ENCODE data around the gene MICB.
"Not testable (repeated sequence)": the region's sequence is repeated elsewhere in the genome, so short reads cannot be mapped to it uniquely, and the experiment has no call there.

MICB gene

GRCh38 chr6:31497531-31498476, at the start of gene MICB:
Gene MICB (plus strand): TSS chr6:31498145. CDS start chr6:31498194, 49 bp downstream.
- DNase-seq: peak; percentile 32

- no peak for DNase-seq
Observed at GRCh38 chr6:31450751-31451150, 47.2 kb upstream of the MICB start.

GRCh38 chr6:31452859-31453258, 45.1 kb upstream of the MICB start:
- DNase-seq: no peak

DNA sequence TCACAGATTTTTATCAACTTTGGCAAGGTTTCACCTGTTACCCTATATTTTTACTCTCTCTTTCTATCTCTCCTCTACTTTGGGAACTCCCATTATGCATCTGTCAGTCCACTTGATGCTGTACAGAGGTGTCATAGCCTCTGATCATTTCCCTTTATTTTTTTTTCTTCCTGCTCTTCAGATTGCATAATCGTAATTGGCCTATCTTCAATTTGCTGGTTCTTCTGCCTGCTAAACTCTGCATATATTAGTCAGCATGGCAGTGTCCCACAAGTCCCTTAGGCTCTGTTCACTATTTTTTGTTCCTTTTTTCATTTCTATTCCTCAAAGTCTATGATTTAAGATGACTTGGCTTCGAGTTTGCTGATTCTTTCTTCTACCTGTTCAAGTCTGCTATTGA, 44.7 kb upstream of the MICB start:
- no peak for DNase-seq

DNA sequence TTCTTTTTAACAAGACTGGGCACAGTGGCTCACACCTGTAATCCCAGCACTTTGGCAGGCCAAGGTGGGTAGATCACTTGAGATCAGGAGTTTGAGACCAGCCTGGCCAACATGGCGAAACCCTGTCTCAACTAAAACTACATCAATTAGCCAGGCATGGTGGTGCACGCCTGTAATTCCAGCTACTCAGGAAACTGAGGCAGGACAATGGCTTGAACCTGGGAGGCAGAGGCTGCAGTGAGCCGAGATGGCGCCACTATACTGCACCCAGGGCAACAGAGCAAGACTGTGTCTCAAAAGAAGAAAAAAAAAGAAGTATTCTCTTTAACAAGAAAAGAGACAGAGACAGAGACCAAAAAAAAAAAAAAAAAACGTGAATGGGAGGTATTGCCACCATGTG, 38.1 kb upstream of the MICB start:
- not testable (repeated sequence) for DNase-seq

DNA sequence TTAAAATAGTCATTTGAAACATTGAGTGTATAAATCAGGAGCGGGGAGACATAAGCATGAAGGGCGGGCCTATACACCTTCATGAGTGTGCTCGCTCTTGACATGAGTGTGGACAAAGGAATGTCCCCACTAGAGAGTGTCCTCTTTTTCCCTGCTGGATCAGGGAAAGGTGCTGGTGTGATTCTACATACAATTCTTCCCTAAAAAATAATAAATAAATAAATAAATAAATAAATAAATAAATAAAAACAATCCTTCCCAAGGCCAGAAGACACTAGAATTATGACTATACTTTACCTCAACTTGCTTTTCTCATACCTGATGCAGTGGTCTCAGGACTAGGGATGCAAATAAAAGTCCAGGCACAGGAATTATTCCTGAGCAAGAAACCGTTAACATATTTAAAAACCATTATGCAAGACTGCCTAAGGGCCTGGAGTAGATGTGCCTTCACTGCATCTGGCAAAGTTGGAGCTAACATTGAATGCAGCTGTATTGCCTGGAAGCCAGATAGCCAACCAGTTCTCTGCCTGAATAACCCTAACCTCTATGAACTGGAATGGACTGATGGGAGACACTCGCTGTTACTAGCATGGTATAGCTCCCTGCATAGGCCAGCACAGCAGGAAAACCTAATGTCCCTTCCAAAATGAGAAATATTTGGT, 37.5 kb upstream of the MICB start:
- no peak for DNase-seq

DNA sequence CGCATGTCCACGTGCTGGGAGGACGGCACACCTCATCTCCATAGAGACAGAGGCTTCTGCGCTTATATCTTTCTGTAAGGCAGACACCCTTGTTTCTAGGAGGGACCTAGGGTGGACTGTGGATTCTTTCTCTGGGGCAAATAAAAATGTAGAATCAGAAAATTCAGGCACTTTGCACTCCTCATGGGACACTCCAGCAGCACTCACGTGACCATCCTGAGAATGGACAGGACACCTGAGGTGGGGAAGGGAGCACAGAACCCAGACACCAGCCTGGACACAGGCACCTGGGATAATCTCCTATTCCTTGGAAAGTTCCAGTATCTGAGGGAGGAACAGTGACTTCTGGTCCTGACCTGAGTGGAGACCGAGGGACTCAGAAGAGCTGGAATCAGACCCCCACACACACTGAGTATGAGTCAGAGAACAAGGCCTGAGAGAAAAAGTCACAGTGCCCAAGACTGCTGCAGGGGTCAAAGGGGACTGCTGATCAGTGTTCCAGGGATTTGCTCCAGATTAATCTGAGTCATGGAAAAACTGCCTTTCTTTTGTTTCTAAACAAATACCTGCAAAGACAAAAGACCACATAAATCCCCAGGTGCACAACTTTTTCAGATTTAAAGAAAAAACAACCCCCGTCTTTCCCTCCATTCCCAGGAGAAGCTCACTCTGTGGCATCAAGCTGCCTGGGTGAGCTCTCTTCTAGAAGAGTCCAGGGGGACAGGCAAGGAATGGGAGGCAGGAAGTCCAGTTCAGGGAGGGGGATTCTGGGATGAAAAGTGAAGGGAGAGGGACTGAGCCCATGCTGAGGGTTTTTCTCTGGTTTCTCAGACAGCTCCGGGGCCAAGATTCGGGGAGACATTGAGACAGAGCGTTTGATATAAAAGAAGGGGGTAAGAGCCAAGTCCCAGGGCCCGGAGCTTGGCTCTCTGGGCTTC, 35.6 kb upstream of the MICB start:
- DNase-seq: no peak

DNA sequence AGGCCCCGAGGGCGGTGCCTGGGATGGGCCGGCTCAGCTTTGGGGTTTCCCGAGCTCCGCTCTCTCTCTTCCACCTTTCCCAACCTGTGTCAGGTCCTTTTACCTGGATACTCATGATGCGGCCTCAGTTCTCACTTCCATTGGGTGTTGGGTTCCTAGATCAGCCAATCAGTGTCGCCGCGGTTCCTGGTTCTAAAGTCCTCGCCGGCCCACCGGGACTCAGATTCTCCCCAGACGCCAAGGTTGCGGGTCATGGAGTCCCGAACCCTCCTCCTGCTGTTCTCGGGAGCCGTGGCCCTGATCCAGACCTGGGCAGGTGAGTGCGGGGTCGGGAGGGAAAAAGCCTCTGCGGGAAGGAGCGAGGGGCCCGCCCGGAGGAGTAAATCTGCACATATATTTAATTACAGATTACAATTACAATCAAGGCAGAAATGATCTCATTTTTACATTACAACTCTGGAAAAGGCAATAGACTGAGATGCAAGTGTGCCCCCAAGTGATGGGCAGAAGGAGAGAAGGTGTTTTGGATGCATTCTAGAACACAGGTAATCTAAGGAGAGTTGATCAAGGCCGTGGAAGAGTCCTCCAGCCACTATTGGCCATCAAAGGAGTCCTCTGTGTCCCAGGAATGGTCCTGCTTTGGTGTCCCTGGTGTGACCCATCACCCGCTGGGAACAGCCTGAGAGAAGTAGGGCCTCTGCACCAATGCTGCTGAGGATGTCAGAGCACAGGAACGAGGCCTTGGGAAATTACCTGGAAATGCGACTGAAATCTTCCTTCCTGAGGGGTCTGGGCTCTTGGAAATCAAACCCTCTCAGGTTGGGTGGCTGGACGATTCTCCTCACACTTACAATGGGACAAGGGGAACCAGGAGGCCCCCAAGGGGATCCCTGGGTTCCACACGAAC, 34.7 kb upstream of the MICB start:
- peak; percentile 50 for DNase-seq

DNA sequence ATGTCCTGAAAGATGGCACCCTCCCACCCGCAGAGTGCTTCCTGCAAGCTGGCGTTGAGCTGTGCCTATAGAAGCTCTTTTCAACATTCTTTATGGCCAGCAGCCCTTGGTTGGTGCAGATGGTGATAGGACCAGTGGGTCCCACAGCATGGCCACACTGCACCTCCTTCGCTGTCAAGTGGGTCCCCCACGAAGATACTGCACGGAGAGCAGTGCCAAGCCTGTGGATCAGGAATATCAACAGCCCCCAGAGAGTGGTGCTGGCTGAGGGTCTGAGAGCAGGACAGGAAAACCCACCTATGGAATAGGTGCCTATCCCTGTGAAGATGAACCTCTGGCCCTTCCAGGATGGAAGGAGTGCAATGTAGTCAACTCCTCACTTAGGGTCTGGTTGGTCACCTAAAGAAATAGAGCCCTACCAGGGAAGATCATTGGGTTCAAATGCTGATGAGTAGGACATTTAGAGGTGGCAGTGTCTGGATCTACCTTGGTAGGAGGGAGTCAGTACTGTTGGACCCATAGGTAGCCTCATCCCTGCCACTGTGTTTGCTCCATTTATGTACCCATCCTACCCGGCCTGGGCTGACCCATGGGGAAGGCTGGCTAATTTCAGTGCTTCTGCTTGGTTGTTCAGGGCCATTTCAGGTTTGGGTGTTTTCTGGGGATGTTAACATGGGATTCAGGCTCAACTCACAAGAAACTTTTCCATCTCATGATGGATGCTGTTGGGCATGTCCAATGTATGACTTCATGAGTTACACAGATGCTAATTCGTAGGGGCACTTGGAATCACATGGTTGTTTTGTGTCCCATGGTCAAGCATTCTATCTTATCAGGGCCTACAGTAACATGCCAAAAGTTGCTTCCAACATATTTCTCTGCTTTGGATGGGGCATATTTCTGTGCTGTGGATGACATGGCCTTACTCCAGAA, 33.4 kb upstream of the MICB start:
- DNase-seq: no peak

DNA sequence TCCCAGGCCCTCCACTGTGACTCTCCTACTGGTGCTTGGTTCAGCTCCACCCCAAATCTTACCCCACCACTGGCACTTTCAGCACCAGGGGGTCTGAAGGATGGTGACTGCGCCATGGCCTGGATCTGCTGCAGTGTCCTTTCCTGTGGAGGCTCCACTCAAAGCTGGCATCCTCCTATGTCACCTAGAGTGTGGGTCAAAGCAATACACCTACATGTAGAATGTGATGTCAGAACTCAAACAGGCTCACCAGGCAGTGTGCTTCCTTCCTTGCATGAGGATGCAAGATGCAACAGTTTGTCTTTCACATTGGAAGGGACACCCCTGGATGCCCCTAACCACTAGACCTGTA, 32.8 kb upstream of the MICB start:
- DNase-seq: no peak

DNA sequence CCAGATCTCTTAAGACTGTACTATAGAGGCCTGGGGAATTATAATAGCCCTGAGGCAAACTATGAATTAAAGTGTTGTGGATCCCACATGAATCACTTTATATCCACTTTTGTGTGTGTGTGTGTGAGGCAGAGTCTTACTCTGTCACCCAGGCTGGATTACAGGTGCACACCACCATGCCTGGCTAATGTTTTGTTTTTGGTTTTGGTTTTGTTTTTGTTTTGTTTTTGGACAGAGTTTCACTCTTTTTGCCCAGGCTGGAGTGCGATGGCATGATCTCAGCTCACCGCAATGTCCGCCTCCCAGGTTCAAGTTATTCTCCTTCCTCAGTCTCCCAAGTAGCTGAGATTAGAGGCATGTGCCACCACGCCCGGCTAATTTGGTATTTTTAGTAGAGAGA, 32.2 kb upstream of the MICB start:
- no peak for DNase-seq

DNA sequence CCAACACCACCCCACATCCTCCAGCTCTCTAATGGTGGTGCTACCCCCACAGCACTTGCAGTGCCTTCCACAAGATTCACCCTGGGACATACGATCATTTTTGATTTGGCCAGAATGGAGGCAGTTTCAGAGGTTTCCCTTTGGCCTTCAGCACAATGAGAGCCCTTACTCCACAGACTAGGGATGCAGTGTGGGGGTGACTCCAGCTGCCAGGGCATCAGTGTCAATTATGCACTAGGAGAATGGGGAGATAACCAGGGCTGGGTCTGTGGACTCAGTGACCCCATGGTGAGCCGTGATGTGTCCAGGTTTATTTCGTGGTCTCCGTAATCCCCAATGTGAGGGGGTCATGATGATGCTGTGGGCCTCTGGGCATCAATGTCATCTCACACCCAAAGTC, 31.5 kb upstream of the MICB start:
- DNase-seq: no peak

- no peak for DNase-seq
Observed at GRCh38 chr6:31467151-31467550, 30.8 kb upstream of the MICB start.

DNA sequence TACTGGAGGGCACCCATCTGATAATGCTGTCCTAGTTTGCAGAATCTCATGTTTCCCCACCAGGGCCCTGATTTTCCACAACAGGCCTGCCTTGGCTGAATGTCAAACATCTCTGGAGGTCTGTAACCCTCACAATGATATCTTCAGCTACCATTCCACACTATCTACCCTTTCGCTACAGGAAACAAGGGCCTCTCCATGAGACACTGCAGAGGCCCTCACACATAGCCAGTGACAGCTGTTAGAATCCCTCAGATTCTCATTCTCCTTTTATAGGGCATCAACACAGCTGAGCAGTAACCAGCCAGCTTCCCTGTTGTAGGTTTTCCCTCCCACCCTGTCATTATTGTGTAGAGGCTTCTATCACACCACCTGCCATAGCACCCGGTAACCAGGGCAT, 29.6 kb upstream of the MICB start:
- DNase-seq: no peak

DNA sequence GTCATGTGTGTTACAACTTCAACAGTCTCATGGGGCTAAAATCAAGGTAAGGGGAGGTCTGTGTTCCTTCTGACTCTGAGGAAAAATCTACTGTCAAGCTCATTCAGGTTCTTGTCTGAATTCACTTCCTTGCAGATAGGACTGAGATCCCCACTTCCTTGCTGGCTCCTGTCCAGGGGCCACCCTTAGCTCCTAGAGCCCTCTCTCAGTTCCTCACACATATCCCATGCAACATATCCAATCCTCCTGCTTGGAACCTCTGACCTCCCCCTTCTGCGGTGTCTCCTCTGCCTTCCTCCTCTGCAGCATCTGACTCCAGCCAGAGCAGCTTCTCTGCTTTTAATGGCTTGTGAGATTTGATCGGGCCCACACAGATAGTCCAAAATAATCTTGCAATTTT, 27.1 kb upstream of the MICB start:
- DNase-seq: no peak

DNA sequence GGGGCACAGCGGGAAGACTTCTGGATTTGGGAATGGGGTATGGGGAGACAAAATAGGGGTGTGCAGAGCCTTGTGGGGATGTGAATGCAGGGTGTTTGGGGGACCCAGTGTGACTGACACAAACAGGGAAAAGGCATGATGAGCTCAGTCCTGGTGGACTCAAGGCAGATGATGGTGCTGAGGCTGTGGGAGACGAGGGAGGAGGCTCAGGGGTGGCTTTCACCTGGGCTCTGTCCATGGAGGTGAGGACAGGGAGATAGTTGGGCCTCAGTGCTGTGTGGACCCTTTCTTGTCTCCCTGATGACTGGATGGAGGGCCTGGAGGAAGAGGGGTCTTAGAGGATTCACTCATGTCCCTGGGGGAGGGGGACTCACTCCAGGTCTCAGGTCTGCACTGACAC, 26.2 kb upstream of the MICB start:
- no peak for DNase-seq

GRCh38 chr6:31472259-31472658, 25.7 kb upstream of the MICB start:
- DNase-seq: no peak

- DNase-seq: no peak
Observed at GRCh38 chr6:31473244-31473643, 24.7 kb upstream of the MICB start.

- DNase-seq: no peak
Observed at GRCh38 chr6:31473780-31474761, 23.9 kb upstream of the MICB start.

DNA sequence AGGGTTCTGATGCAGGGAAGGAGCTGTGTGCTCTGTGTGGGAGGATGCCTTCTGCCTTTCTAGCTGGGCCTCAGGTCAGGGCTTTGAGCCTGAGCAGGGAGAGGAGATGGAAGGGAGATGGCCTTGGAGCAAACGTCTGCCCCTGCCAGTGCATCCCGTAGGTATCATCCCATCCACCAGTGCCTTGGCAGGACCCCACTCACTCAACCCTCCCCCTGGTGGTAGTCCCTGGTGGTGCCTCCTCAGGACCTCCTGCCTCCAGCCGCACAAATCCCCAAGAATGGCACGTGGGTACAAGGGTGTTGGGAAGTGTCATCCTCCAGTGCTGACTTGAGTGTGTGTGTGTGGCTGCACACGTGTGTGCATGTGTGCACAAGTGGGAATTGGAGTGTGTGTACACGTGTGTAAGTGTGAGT, 23.1 kb upstream of the MICB start:
- DNase-seq: no peak
